ENCODE measurements around the gene IL12RB1. TPM values are rescaled to one million over a fixed set of nuclear protein-coding genes. Genes with fewer than 3 reads are reported as not detected.
"Not testable (repeated sequence)": the region's sequence is repeated elsewhere in the genome, so short reads cannot be mapped to it uniquely, and the experiment has no call there.

Gene IL12RB1
- polyA plus RNA-seq, 10 donors = 0.10 to 1.6 (median 0.39) TPM

- DNase-seq = no peak
Observed at GRCh38 chr19:18089726-18090125, 3.0 kb upstream of the IL12RB1 start.

DNA sequence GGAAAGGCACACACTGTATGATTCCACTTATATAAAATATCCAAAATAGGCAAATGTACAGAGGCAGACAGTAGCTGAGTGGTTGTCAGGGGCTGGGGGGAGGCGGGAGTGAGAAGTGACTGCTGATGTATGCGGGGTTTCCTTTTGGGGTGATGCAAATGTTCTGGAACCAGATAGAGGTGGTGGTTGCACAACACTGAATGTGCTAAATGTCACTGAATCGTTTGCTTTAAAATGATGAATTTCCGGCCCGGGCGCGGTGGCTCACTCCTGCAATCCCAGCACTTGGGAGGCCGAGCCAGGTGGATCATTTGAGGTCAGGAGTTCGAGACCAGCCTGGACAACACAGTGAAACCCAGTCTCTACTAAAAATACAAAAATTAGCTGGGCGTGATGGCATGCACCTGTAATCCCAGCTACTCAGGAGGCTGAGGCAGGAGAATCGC is 2.4 kb upstream of the IL12RB1 start:
- not testable (repeated sequence) for DNase-seq

DNA sequence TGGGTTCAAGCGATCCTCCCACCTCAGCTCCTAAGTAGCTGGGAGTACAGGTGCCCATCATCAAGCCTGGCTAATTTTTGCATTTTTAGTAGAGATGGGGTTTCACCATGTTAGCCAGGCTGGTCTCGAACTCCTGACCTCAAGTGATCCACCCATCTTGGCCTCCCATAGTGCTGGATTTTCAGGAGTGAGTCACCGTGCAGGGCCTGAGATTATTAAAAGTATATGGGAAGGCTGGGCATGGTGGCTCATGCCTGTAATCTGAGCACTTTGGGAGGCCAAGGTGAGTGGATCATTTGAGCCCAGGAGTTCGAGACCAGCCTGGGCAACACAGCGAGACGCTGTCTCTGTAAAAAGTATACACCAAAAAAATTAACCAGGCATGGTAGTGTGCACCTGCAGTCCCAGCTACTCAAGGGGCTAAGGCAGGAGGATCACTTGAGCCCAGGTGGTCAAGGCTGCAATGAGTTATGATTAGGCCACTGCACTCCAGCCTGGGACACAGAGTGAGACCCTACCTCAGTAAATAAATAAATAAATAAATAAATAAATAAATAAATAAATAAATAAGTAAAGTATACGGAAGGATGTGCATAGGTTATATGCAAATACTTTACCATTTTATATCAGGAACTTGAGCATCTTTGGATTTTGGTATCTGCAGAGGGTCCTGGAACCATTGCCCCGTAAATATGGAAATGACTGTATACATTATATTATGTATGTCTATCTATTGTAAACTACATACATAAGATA is 854 bp downstream of the IL12RB1 start:
- DNase-seq = no peak

DNA sequence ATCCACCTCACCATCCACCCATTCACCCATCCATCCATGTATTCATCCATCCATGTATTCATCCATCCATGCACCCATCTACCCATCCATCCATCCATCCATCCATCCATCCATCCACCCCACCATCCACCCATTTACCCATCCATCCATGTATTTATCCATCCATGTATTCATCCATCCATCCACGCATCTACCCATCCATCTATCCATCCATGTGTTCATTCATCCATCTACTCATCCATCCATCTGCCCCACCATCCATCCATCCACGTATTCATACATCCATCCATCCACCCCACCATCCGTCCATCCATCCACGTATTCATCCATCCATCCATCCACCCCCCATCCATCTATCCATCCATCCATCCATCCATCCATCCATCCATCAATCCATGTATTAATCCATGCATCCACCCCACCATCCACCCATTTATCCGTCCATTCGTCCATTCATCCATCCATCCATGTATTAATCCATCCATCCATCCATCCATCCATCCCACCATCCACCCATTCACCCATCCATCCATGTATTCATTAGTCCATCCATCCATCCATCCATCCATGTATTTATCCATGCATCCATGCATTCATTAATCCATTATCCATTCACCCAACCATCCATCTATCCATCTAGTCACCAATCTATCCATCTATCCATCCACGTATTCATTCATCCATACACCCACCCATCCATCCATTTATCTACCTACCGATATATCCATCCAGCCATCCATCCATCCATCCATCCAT is 2.6 kb downstream of the IL12RB1 start:
- DNase-seq = no peak

DNA sequence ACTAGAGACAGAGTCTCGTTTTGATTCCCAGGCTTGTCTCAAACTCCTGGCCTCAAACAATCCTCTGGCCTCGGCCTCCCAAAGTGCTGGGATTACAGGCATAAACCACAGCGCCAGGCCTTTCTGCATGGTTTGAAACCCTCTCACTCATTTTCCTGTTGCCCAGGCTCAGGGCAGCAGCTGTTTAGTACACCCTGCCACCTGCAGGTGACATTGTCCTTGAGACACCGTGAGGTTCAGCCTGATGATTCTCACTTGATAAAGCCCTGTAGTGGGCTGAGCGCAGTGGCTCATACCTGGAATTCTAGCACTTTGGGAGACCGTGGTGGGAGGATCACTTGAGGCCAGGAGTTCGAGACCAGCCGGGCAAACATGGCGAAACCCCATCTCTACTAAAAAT is 12.5 kb downstream of the IL12RB1 start:
- DNase-seq = no peak

- DNase-seq = no peak
Observed at GRCh38 chr19:18073197-18073596, 13.5 kb downstream of the IL12RB1 start.

GRCh38 chr19:18072335-18072734 is 14.4 kb downstream of the IL12RB1 start:
- DNase-seq = no peak

GRCh38 chr19:18070181-18070580 is 16.6 kb downstream of the IL12RB1 start:
- DNase-seq = no peak

- no peak for DNase-seq
Observed at GRCh38 chr19:18069383-18069782, 17.4 kb downstream of the IL12RB1 start.

- DNase-seq = no peak
Observed at GRCh38 chr19:18068395-18068794, 18.3 kb downstream of the IL12RB1 start.

GRCh38 chr19:18065173-18065495 is 21.6 kb downstream of the IL12RB1 start:
- DNase-seq = no peak

- no peak for DNase-seq
Observed at GRCh38 chr19:18063463-18063862, 23.3 kb downstream of the IL12RB1 start.

DNA sequence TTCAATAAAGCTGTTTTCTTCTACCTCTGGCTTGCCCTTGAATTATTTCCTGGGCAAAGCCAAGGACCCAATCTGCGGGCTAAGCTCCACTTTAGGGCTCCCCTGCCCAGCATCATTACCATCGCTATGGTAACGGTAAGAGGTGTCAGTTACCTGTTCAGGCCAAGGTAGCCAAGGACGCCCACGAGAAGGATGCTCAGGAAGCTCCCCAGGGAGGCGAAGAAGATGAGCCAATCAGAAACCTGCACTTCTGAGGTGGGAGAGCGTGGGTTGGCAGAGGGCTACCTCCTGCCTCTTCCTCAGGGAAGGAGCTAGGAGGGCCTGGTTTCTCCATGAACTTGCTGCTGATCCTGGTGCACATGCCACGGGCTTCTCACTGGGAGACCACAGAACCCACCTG is 24.7 kb downstream of the IL12RB1 start:
- DNase-seq = no peak

DNA sequence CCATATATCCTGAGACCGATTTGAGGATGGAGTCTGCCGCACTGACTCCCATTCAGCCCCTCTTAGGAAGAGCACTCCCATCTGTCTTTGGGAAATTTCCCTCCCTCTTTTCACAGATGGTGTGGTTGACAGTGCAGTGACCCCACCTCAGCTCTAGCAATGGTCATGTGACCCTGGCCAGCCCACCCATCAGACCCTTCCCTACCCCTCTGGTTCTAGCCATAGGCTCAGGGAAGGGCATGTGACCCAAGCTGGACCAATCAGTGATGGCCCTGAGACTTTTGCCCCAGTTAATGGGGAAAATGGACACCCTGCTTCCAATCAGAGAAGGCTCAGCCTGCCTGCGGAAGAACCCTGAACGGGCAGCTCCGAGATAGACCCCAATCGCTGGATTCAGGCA is 26.3 kb downstream of the IL12RB1 start:
- no peak for DNase-seq

GRCh38 chr19:18059902-18060301 is 26.8 kb downstream of the IL12RB1 start:
- no peak for DNase-seq

GRCh38 chr19:18059297-18059696 is 27.4 kb downstream of the IL12RB1 start:
- no peak for DNase-seq

DNA sequence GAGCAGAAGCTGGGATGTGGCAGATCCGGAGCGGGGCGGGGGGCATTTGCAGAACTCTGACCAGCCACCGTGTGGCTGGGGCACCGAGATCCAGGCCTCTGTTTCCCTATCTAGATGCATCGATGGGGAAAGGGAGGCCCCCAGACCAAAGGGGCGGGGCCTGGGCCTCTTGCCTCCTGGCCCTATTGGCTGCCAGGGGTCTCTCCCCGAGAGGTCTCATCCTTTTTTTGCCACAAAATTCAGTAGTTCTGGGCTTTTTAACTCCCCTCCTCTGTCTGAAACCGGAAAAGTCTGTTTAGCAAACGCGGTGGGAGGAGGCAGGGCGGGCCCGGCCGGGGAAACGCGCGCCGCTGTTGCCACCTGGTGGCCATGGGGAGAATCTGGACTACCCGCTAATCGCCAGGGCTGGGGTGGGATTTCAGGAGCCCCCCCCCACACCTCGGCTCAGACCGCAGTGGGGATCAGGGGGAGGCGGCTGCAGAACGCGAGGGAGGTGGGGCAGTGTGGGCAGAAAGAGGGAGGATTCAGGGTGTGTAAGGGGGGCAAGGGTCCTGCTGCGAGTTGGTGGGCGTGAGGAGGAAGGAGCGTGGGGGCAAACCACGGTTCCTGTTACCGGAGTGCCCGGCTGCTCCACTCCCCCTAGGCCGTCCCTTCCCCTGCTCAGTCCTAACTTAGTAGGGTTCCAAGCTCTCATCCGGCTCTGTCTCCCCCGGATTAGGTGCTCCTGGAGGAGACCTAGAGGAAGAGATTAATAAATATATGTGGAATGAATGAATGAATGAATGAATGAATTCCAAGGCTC is 28.3 kb downstream of the IL12RB1 start:
- peak; percentile 69 to 93 (median 85) for DNase-seq

DNA sequence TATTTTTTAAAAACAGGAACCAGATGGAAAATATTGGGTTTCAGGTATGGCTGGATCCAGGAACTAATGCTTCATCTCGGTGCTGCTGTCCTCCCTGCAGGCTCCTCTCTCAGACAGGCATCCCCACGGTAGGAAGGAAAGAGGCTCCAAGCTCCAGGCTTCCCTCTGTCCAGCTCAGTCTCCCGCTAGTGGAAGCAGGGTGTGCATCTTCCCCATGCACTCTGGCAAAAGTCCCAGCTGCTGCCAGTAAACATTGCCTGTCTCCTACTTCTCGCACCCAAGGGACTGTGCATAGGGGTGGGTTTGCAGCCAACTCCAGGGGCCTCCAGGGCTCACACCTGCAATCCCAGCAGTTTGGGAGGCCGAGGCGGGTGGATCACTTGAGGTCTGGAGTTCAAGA is 29.2 kb downstream of the IL12RB1 start:
- peak in 2 of 3 donors; percentile 20 to 41 for DNase-seq

GRCh38 chr19:18055967-18056366 is 30.8 kb downstream of the IL12RB1 start:
- no peak for DNase-seq

DNA sequence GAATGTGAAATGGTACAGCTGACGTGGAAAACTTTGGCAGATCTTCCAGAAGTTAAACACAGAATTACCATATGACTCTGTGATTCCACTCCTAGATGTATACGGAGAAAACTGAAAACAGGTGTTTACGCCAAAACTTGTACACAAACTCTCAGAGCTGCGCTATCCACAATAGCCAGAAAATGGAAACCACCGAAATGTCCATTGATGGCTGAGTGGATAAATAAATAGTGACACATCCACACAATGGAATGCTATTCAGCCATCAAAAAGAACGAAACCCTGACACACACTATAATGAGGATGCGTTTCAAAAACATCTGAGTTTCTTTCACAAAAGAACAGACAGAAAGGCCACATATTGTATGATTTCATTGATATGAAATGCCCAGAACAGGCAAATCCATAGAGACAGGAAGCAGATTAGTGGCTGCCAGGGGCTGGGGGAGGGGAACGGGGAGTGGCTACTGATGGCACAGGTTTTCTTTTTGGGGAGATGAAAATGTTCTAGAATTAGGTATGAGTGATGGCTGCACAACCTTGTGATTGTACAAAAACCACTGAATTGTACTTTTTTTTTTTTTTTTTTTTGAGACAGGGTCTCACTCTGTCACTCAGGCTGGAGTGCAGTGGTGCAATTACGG is 33.0 kb downstream of the IL12RB1 start:
- no peak for DNase-seq

DNA sequence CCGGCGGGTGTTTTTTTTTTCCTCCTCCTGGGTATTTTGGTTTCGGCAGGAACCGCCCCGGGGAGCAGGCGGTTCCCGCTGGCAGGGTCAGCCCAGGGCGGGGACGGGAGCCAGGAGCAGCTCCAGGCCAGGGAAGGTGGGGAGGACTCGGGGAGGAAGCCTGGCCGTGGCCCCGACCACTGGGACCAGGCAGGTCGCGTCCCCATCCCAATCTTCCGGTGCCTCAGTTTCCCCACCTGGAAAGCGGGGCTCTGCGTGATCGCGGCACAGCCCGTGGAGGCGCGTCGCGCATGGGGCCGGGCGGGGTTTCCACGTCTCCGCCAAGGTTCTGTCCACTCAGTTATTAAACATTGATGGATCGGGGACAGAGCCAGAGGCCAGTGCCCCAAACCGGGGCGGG is 34.8 kb downstream of the IL12RB1 start:
- DNase-seq = no peak

GRCh38 chr19:18049385-18049784 is 37.3 kb downstream of the IL12RB1 start:
- DNase-seq = peak; percentile 36 to 81 (median 79)
